ENCODE results near the gene FAM78A.

Gene FAM78A

GRCh38 chr9:131309530-131310276 is 33.4 kb upstream of the FAM78A start:
- Histone ChIP-seq H3K27ac (ENCODE audit: low read depth, low read length) (no peak overlapping the region), H3K27me3 (ENCODE audit: control insufficient read depth, insufficient read depth, low read length) (no peaks in the 10 kb centered on the region), H3K9me3 (ENCODE audit: control insufficient read depth, insufficient read depth, low read length) (no peaks in the 10 kb centered on the region), H3K9ac (ENCODE audit: low read depth, low read length) (no peak overlapping the region), H3K36me3 (ENCODE audit: control insufficient read depth, insufficient read depth, low read length) (no peaks in the 10 kb centered on the region), H3K4me1 (ENCODE audit: control insufficient read depth, insufficient read depth, low read length) (0 out of 2 replicates have a peak, but pooled peaks cover 3% of the 10 kb centered on the region), H3K4me3 (ENCODE audit: low read depth, low read length) (no peak overlapping the region)

GRCh38 chr9:131308906-131309529 is 32.7 kb upstream of the FAM78A start:
- no peak overlapping the region for H3K27ac ChIP-seq (ENCODE audit: low read depth, low read length)
- no peaks in the 10 kb centered on the region for H3K27me3 ChIP-seq (ENCODE audit: control insufficient read depth, insufficient read depth, low read length)
- no peaks in the 10 kb centered on the region for H3K9me3 ChIP-seq (ENCODE audit: control insufficient read depth, insufficient read depth, low read length)
- no peak overlapping the region for H3K9ac ChIP-seq (ENCODE audit: low read depth, low read length)
- H3K36me3 ChIP-seq (ENCODE audit: control insufficient read depth, insufficient read depth, low read length) = no peaks in the 10 kb centered on the region
- H3K4me3 ChIP-seq (ENCODE audit: low read depth, low read length) = no peak overlapping the region
- 0 out of 2 replicates have a peak, but pooled peaks cover 3% of the 10 kb centered on the region for H3K4me1 ChIP-seq (ENCODE audit: control insufficient read depth, insufficient read depth, low read length)

GRCh38 chr9:131308452-131308851 is 32.1 kb upstream of the FAM78A start:
- Histone ChIP-seq H3K4me1 (ENCODE audit: control insufficient read depth, insufficient read depth, low read length) (0 out of 2 replicates have a peak, but pooled peaks cover 3% of the 10 kb centered on the region), H3K4me3 (ENCODE audit: low read depth, low read length) (no peak overlapping the region), H3K9me3 (ENCODE audit: control insufficient read depth, insufficient read depth, low read length) (no peaks in the 10 kb centered on the region), H3K27ac (ENCODE audit: low read depth, low read length) (no peak overlapping the region), H3K9ac (ENCODE audit: low read depth, low read length) (no peak overlapping the region), H3K27me3 (ENCODE audit: control insufficient read depth, insufficient read depth, low read length) (no peaks in the 10 kb centered on the region), H3K36me3 (ENCODE audit: control insufficient read depth, insufficient read depth, low read length) (no peaks in the 10 kb centered on the region)

GRCh38 chr9:131307974-131308373 is 31.7 kb upstream of the FAM78A start:
- H3K27me3 ChIP-seq (ENCODE audit: control insufficient read depth, insufficient read depth, low read length) = no peaks in the 10 kb centered on the region
- H3K4me1 ChIP-seq (ENCODE audit: control insufficient read depth, insufficient read depth, low read length) = 0 out of 2 replicates have a peak, but pooled peaks cover 3% of the 10 kb centered on the region
- H3K27ac ChIP-seq (ENCODE audit: low read depth, low read length) = no peak overlapping the region
- no peaks in the 10 kb centered on the region for H3K36me3 ChIP-seq (ENCODE audit: control insufficient read depth, insufficient read depth, low read length)
- no peak overlapping the region for H3K9ac ChIP-seq (ENCODE audit: low read depth, low read length)
- H3K4me3 ChIP-seq (ENCODE audit: low read depth, low read length) = no peak overlapping the region
- no peaks in the 10 kb centered on the region for H3K9me3 ChIP-seq (ENCODE audit: control insufficient read depth, insufficient read depth, low read length)

GRCh38 chr9:131306397-131307004 is 30.2 kb upstream of the FAM78A start:
- no peak overlapping the region for H3K9ac ChIP-seq (ENCODE audit: low read depth, low read length)
- no peaks in the 10 kb centered on the region for H3K36me3 ChIP-seq (ENCODE audit: control insufficient read depth, insufficient read depth, low read length)
- 0 out of 2 replicates have a peak, but pooled peaks cover 3% of the 10 kb centered on the region for H3K4me1 ChIP-seq (ENCODE audit: control insufficient read depth, insufficient read depth, low read length)
- H3K27ac ChIP-seq (ENCODE audit: low read depth, low read length) = no peak overlapping the region
- no peaks in the 10 kb centered on the region for H3K27me3 ChIP-seq (ENCODE audit: control insufficient read depth, insufficient read depth, low read length)
- no peaks in the 10 kb centered on the region for H3K9me3 ChIP-seq (ENCODE audit: control insufficient read depth, insufficient read depth, low read length)
- H3K4me3 ChIP-seq (ENCODE audit: low read depth, low read length) = no peak overlapping the region

- H3K4me1 ChIP-seq (ENCODE audit: control insufficient read depth, insufficient read depth, low read length) = 0 out of 2 replicates have a peak, but pooled peaks cover 3% of the 10 kb centered on the region
- H3K27me3 ChIP-seq (ENCODE audit: control insufficient read depth, insufficient read depth, low read length) = no peaks in the 10 kb centered on the region
- no peak overlapping the region for H3K4me3 ChIP-seq (ENCODE audit: low read depth, low read length)
- no peaks in the 10 kb centered on the region for H3K9me3 ChIP-seq (ENCODE audit: control insufficient read depth, insufficient read depth, low read length)
- no peaks in the 10 kb centered on the region for H3K36me3 ChIP-seq (ENCODE audit: control insufficient read depth, insufficient read depth, low read length)
- H3K27ac ChIP-seq (ENCODE audit: low read depth, low read length) = no peak overlapping the region
- no peak overlapping the region for H3K9ac ChIP-seq (ENCODE audit: low read depth, low read length)
Measured at GRCh38 chr9:131304676-131305355, 28.5 kb upstream of the FAM78A start.

GRCh38 chr9:131303381-131304321 is 27.3 kb upstream of the FAM78A start:
- Histone ChIP-seq H3K27me3 (ENCODE audit: control insufficient read depth, insufficient read depth, low read length) (no peaks in the 10 kb centered on the region), H3K4me3 (ENCODE audit: low read depth, low read length) (no peak overlapping the region), H3K27ac (ENCODE audit: low read depth, low read length) (no peak overlapping the region), H3K36me3 (ENCODE audit: control insufficient read depth, insufficient read depth, low read length) (no peaks in the 10 kb centered on the region), H3K9me3 (ENCODE audit: control insufficient read depth, insufficient read depth, low read length) (no peaks in the 10 kb centered on the region), H3K9ac (ENCODE audit: low read depth, low read length) (no peak overlapping the region), H3K4me1 (ENCODE audit: control insufficient read depth, insufficient read depth, low read length) (0 out of 2 replicates have a peak, but pooled peaks cover 3% of the 10 kb centered on the region)

GRCh38 chr9:131302244-131303075 is 26.1 kb upstream of the FAM78A start:
- Histone ChIP-seq H3K4me1 (ENCODE audit: control insufficient read depth, insufficient read depth, low read length) (0 out of 2 replicates have a peak, but pooled peaks cover 3% of the 10 kb centered on the region), H3K36me3 (ENCODE audit: control insufficient read depth, insufficient read depth, low read length) (no peaks in the 10 kb centered on the region), H3K27me3 (ENCODE audit: control insufficient read depth, insufficient read depth, low read length) (no peaks in the 10 kb centered on the region), H3K4me3 (ENCODE audit: low read depth, low read length) (no peak overlapping the region), H3K9ac (ENCODE audit: low read depth, low read length) (no peak overlapping the region), H3K9me3 (ENCODE audit: control insufficient read depth, insufficient read depth, low read length) (no peaks in the 10 kb centered on the region), H3K27ac (ENCODE audit: low read depth, low read length) (no peak overlapping the region)

- H3K4me1 ChIP-seq (ENCODE audit: control insufficient read depth, insufficient read depth, low read length) = 0 out of 2 replicates have a peak, but pooled peaks cover 3% of the 10 kb centered on the region
- H3K9ac ChIP-seq (ENCODE audit: low read depth, low read length) = no peak overlapping the region
- no peaks in the 10 kb centered on the region for H3K27me3 ChIP-seq (ENCODE audit: control insufficient read depth, insufficient read depth, low read length)
- H3K9me3 ChIP-seq (ENCODE audit: control insufficient read depth, insufficient read depth, low read length) = no peaks in the 10 kb centered on the region
- H3K27ac ChIP-seq (ENCODE audit: low read depth, low read length) = no peak overlapping the region
- no peaks in the 10 kb centered on the region for H3K36me3 ChIP-seq (ENCODE audit: control insufficient read depth, insufficient read depth, low read length)
- H3K4me3 ChIP-seq (ENCODE audit: low read depth, low read length) = no peak overlapping the region
Measured at GRCh38 chr9:131300444-131300843, 24.1 kb upstream of the FAM78A start.

Data from HUES48 (cell line).